A673 (cell line): ENCODE measurements around the gene TGIF1. TPM values are rescaled to one million over a fixed set of nuclear protein-coding genes. Genes with fewer than 3 reads are reported as not detected.

Experiments
- BruUV-seq: library from RNA; stranded (reverse); fragments of 400-500 nt; replicated peaks from 2 replicates; lab custom pipeline; 2021; lab: Mats Ljungman, UMichigan
- CTCF ChIA-PET: fragments of 300-600 bp; sonication (Branson Sonifier 250); formaldehyde crosslinking; loops from one replicate; lab custom pipeline; 2022; ENCODE audit warnings: antibody characterized with exemption; lab: Charles Lee
- POLR2A ChIA-PET: fragments of 300-600 bp; sonication (Branson Sonifier 250); formaldehyde crosslinking; loops from one replicate; lab custom pipeline; 2022; ENCODE audit warnings: antibody characterized with exemption; ENCODE audit not compliant: low non-redundant PET; lab: Charles Lee
- DNase-seq: peaks from one replicate; pipeline ENCODE4 v3.0.0-alpha.2; 2015; ENCODE audit warnings: low spot score
- H3K27ac ChIP-seq: fragments of 200-600 bp; sonication (generic); 2 replicates; pipeline ENCODE4 v1.5.1; 2016; ENCODE audit warnings: mixed run types, low read depth, mild to moderate bottlenecking, mixed read lengths, antibody characterized with exemption, low read length; ENCODE audit not compliant: poor library complexity, severe bottlenecking
- H3K27me3 ChIP-seq: fragments of 200-600 bp; sonication (generic); replicated peaks from 2 replicates; pipeline ENCODE4 v1.6.1; 2017; ENCODE audit warnings: mixed run types, low read depth, mild to moderate bottlenecking, mixed read lengths, antibody characterized with exemption, low read length; ENCODE audit not compliant: insufficient read depth, poor library complexity
- H3K36me3 ChIP-seq: fragments of 200-600 bp; sonication (generic); 2 replicates; pipeline ENCODE4 v1.6.1; 2016; ENCODE audit warnings: mixed run types, mild to moderate bottlenecking, mixed read lengths, antibody characterized with exemption, low read length; ENCODE audit not compliant: insufficient read depth, poor library complexity, severe bottlenecking
- H3K4me1 ChIP-seq: fragments of 200-600 bp; sonication (generic); 2 replicates; pipeline ENCODE4 v1.6.1; 2017; ENCODE audit warnings: mixed run types, mild to moderate bottlenecking, mixed read lengths, antibody characterized with exemption, low read length; ENCODE audit not compliant: insufficient read depth, poor library complexity, severe bottlenecking
- H3K4me3 ChIP-seq: fragments of 200-600 bp; sonication (generic); 2 replicates; pipeline ENCODE4 v1.5.1; 2016; ENCODE audit warnings: low read depth, mixed run types, mild to moderate bottlenecking, mixed read lengths, low read length; ENCODE audit not compliant: poor library complexity, severe bottlenecking
- H3K9me3 ChIP-seq: fragments of 200-600 bp; sonication (generic); 2 replicates; pipeline ENCODE4 v1.6.1; 2016; ENCODE audit warnings: mixed run types, low read depth, mild to moderate bottlenecking, mixed read lengths, antibody characterized with exemption, low read length; ENCODE audit not compliant: poor library complexity, severe bottlenecking
- EZH2 ChIP-seq: fragments of 200-600 bp; sonication (generic); IDR thresholded peaks from 2 replicates; pipeline ENCODE4 v1.6.1; 2017; ENCODE audit warnings: borderline replicate concordance, low read depth, mild to moderate bottlenecking, mixed read lengths, antibody characterized with exemption, low read length; ENCODE audit not compliant: poor library complexity, severe bottlenecking
- intact Hi-C: fragments of 100-400 bp; cut with micrococcal nuclease; formaldehyde crosslinking; loops from one replicate; pipeline ENCODE4 v1.10.0; 2022; ENCODE audit not compliant: unreplicated experiment
- total RNA-seq: library from RNA; stranded (reverse); gene quantifications from 2 replicates; pipeline ENCODE4 v1.2.3, GENCODE V29; 2021
- TF ChIP-seq, protein P1 (sequence below): fragments of 300-800, 200-600 bp; sonication (generic); conservative IDR thresholded peaks from 2 replicates; pipeline ENCODE4 v1.5.1; 2017; ENCODE audit warnings: low read depth, mild to moderate bottlenecking, antibody characterized with exemption, low read length, moderate library complexity, mixed read lengths

Gene TGIF1
- total RNA-seq, 1 experiment from 2014 or later = 98.3 TPM

DNA sequence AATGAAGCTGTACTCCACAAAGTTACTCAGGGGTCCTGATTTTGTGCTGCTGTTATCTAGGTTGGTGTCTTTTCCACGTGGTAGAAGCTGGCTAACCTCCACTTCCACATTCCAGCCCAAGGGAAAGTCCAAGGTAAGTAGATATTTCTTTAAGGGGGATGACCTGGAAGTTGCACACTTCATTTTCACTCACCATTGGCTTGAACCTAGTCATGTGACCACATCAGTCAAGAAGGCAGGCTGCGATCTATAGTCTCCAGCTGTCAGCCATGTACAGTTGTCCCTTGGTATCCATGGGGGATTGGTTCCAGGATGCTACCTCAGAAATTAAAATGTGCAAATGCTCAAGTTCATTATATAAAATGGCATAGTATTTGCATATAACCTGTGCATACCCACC lies 31.9 kb upstream of the TGIF1 start:
- ChIA-PET CTCF (no interaction called here), POLR2A (no interaction called here)
- Histone ChIP-seq H3K4me1 (no peaks in the 10 kb centered on the region), H3K27me3 (no peaks in the 10 kb centered on the region), H3K9me3 (no peaks in the 10 kb centered on the region), H3K36me3 (no peaks in the 10 kb centered on the region), H3K27ac (no peak overlapping the region), H3K4me3 (no peak overlapping the region)
- intact Hi-C loops = no loop called here
- TF ChIP-seq, protein P1, sequence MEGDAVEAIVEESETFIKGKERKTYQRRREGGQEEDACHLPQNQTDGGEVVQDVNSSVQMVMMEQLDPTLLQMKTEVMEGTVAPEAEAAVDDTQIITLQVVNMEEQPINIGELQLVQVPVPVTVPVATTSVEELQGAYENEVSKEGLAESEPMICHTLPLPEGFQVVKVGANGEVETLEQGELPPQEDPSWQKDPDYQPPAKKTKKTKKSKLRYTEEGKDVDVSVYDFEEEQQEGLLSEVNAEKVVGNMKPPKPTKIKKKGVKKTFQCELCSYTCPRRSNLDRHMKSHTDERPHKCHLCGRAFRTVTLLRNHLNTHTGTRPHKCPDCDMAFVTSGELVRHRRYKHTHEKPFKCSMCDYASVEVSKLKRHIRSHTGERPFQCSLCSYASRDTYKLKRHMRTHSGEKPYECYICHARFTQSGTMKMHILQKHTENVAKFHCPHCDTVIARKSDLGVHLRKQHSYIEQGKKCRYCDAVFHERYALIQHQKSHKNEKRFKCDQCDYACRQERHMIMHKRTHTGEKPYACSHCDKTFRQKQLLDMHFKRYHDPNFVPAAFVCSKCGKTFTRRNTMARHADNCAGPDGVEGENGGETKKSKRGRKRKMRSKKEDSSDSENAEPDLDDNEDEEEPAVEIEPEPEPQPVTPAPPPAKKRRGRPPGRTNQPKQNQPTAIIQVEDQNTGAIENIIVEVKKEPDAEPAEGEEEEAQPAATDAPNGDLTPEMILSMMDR = no peak
- no peak for TF ChIP-seq EZH2
- no TSS peak for BruUV-seq
- DNase-seq = no peak

DNA sequence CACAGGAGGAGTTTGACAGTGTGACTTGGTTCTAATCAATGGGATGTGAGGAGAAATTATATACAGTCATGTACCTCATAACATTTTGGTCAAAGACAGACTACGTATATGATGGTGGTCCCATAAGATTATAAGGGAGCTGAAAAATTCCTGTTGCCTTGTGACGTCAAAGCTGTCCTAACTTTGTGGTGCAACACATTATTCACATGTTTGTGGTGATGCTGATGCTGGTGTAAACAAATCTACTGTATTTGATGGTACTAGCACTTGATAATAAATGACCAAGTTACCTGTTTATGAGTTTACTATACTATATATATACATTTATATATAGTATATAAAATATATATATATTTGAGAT lies 29.1 kb upstream of the TGIF1 start:
- ChIA-PET POLR2A (no interaction called here), CTCF (no interaction called here)
- Histone ChIP-seq H3K9me3 (no peaks in the 10 kb centered on the region), H3K27me3 (no peaks in the 10 kb centered on the region), H3K27ac (no peak overlapping the region), H3K36me3 (no peaks in the 10 kb centered on the region), H3K4me3 (no peak overlapping the region), H3K4me1 (no peaks in the 10 kb centered on the region)
- no peak for DNase-seq
- intact Hi-C loops = no loop called here
- BruUV-seq = no TSS peak
- TF ChIP-seq, protein P1 = no peak
- no peak for TF ChIP-seq EZH2

DNA sequence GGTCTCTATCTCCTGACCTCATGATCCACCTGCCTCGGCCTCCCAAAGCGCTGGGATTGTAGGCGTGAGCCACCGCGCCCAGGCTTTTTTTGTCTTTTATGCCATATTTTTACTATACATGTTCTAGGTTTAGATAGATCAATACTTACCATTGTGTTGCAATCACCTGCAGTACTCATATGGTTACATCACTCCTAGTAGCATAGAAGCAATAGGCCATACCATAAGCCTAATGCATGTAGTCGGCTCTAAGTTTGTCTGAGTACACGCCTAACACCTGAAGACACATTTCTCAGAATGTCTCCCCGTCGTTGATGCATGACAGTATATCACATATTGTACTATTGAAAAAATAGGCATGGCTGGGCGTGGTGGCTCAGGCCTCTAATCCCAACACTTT lies 27.1 kb upstream of the TGIF1 start:
- CTCF ChIA-PET = no interaction called here
- Histone ChIP-seq H3K27ac (no peak overlapping the region), H3K27me3 (no peaks in the 10 kb centered on the region), H3K4me1 (no peaks in the 10 kb centered on the region), H3K9me3 (no peaks in the 10 kb centered on the region), H3K4me3 (no peak overlapping the region), H3K36me3 (no peaks in the 10 kb centered on the region)
- no TSS peak for BruUV-seq
- POLR2A ChIA-PET = no interaction called here
- TF ChIP-seq, protein P1 = no peak
- no peak for TF ChIP-seq EZH2
- intact Hi-C loops = no loop called here
- DNase-seq = no peak
